Activated CD8-positive, alpha-beta memory T cell treated with anti-CD3 and anti-CD28 coated beads, Interleukin-2, amount 50 U/mL, for 48 hours (primary cell): Measurements from ENCODE around the gene CD33.
"Not testable (repeated sequence)": the region's sequence is repeated elsewhere in the genome, so short reads cannot be mapped to it uniquely, and the experiment has no call there.

Experiments used
- DNase-seq: peaks from one replicate; pipeline ENCODE4 v3.0.0-alpha.2; 2020

The CD33 gene

GRCh38 chr19:51224898-51225393 lies at the start of gene CD33:
Gene CD33, plus strand, starts transcription at chr19:51225080. Its CDS starts 39 bp downstream, at chr19:51225119.
- not testable (repeated sequence) for DNase-seq

GRCh38 chr19:51179256-51179655 lies 45.6 kb upstream of the CD33 start:
- no peak for DNase-seq

GRCh38 chr19:51181377-51181912 lies 43.4 kb upstream of the CD33 start:
- DNase-seq = peak; percentile 38

GRCh38 chr19:51181913-51182419 lies 42.9 kb upstream of the CD33 start:
- peak; percentile 65 for DNase-seq

GRCh38 chr19:51183629-51184028 lies 41.3 kb upstream of the CD33 start:
- DNase-seq = no peak

- DNase-seq = peak; percentile 40
Observed at GRCh38 chr19:51185069-51185867, 39.6 kb upstream of the CD33 start.

- DNase-seq = peak; percentile 38
Observed at GRCh38 chr19:51185868-51186215, 39.0 kb upstream of the CD33 start.

GRCh38 chr19:51186323-51186722 lies 38.6 kb upstream of the CD33 start:
- peak; percentile 40 for DNase-seq

- peak; percentile 44 for DNase-seq
Observed at GRCh38 chr19:51187395-51188226, 37.3 kb upstream of the CD33 start.

- peak; percentile 12 for DNase-seq
Observed at GRCh38 chr19:51188227-51188559, 36.7 kb upstream of the CD33 start.

- DNase-seq = peak; percentile 17
Observed at GRCh38 chr19:51192689-51193088, 32.2 kb upstream of the CD33 start.

GRCh38 chr19:51194527-51195315 lies 30.2 kb upstream of the CD33 start:
- DNase-seq = peak; percentile 51

GRCh38 chr19:51195316-51195586 lies 29.6 kb upstream of the CD33 start:
- no peak for DNase-seq

GRCh38 chr19:51195616-51196015 lies 29.3 kb upstream of the CD33 start:
- DNase-seq = peak; percentile 8

GRCh38 chr19:51196181-51196580 lies 28.7 kb upstream of the CD33 start:
- no peak for DNase-seq

GRCh38 chr19:51198641-51199040 lies 26.2 kb upstream of the CD33 start:
- DNase-seq = no peak

GRCh38 chr19:51200071-51200666 lies 24.7 kb upstream of the CD33 start:
- DNase-seq = no peak

- DNase-seq = no peak
Observed at GRCh38 chr19:51201712-51202111, 23.2 kb upstream of the CD33 start.

GRCh38 chr19:51203916-51204315 lies 21.0 kb upstream of the CD33 start:
- DNase-seq = no peak

GRCh38 chr19:51204321-51204720 lies 20.6 kb upstream of the CD33 start:
- no peak for DNase-seq

GRCh38 chr19:51207747-51208146 lies 17.1 kb upstream of the CD33 start:
- no peak for DNase-seq

GRCh38 chr19:51210191-51210784 lies 14.6 kb upstream of the CD33 start:
- no peak for DNase-seq
